Parathyroid adenoma (tissue), 2 donors: ENCODE data around the gene CLDN3.

Experiments used
- H2AFZ ChIP-seq: fragments of 300-600 bp; sonication (generic); one replicate; pipeline ENCODE4 v1.7.0; 2017; ENCODE audit warnings: antibody characterized with exemption, mild to moderate bottlenecking
- H3K27ac ChIP-seq: fragments of 300-600 bp; sonication (generic); one replicate; pipeline ENCODE4 v1.7.0; 2017
- H3K27me3 ChIP-seq: fragments of 300-600 bp; sonication (generic); one replicate; pipeline ENCODE4 v1.7.0; 2017; ENCODE audit warnings: low read length; ENCODE audit not compliant: control insufficient read depth, insufficient read depth
- H3K36me3 ChIP-seq: fragments of 300-600 bp; sonication (generic); one replicate; pipeline ENCODE4 v1.7.0; 2017; ENCODE audit warnings: low read length; ENCODE audit not compliant: control insufficient read depth, insufficient read depth
- H3K4me1 ChIP-seq: fragments of 300-600 bp; sonication (generic); one replicate; pipeline ENCODE4 v1.7.0; 2017; ENCODE audit warnings: control low read depth
- H3K4me2 ChIP-seq: fragments of 300-600 bp; sonication (generic); one replicate; pipeline ENCODE4 v1.7.0; 2017; ENCODE audit warnings: low read length
- H3K4me3 ChIP-seq: fragments of 300-600 bp; sonication (generic); one replicate; pipeline ENCODE4 v1.7.0; 2017; ENCODE audit warnings: low read depth, low read length
- H3K79me2 ChIP-seq: fragments of 300-600 bp; sonication (generic); one replicate; pipeline ENCODE4 v1.7.0; 2017; ENCODE audit warnings: control low read depth
- H3K9ac ChIP-seq: fragments of 300-600 bp; sonication (generic); one replicate; pipeline ENCODE4 v1.7.0; 2017; ENCODE audit warnings: mild to moderate bottlenecking
- H3K9me3 ChIP-seq: fragments of 300-600 bp; sonication (generic); one replicate; pipeline ENCODE4 v1.7.0; 2017; ENCODE audit warnings: low read length; ENCODE audit not compliant: control insufficient read depth
- TF ChIP-seq, protein P1 (sequence below): fragments of 300-600 bp; sonication (generic); IDR thresholded peaks from one replicate; pipeline ENCODE4 v1.7.0; 2017; ENCODE audit warnings: antibody characterized with exemption, mild to moderate bottlenecking
- donor health status: primary hyperparathyroidism.

Gene CLDN3

DNA sequence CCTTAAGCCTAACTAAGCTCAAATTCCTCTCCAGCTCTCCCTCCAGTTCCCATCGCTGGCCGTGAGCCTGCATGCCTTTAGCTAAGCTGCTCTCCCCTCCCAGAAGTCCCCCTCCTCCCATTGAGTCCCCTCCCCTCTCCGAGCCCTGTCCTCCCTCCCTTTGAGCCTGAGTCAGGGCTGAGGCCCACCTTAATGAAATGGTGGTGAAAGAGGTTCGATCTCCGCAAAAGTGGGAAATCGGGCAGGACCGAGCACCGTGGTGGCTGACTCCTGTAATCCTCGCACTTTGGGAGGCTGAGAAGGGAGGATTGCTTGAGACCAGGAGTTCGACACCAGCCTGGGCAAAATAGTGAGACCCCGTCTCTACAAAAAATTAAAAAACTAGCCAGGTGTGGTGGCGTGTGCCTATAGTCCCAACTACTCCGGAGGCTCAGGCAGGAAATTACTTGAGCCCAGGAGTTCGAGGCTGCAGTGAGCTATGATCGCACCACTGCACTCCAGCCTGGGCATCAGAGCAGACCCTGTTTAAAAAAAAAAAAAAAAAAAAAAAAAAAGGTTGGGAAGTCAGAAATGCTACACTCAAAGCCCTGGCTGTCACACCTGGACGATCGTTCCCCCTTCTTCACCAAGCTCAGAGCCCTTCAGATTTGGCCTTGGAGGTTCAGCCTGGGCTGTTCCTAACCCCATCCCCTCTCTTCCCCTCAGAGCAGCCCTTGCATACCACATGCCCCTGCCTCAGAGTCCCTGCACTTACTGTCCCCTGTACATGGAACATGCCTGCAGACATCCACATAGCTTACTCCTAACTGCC lies 995 bp upstream of the CLDN3 start:
- Histone ChIP-seq H3K4me2 (peak overlapping the region; percentile 91), H3K27ac (no peak overlapping the region), H2AFZ (peak overlapping the region; percentile 83), H3K36me3 (no peaks in the 10 kb centered on the region), H3K79me2 (no peaks in the 10 kb centered on the region), H3K9ac (no peak overlapping the region), H3K4me1 (no peaks in the 10 kb centered on the region), H3K4me3 (peak overlapping the region; percentile 74), H3K27me3 (no peaks in the 10 kb centered on the region), H3K9me3 (no peaks in the 10 kb centered on the region)
- TF ChIP-seq, protein P1, sequence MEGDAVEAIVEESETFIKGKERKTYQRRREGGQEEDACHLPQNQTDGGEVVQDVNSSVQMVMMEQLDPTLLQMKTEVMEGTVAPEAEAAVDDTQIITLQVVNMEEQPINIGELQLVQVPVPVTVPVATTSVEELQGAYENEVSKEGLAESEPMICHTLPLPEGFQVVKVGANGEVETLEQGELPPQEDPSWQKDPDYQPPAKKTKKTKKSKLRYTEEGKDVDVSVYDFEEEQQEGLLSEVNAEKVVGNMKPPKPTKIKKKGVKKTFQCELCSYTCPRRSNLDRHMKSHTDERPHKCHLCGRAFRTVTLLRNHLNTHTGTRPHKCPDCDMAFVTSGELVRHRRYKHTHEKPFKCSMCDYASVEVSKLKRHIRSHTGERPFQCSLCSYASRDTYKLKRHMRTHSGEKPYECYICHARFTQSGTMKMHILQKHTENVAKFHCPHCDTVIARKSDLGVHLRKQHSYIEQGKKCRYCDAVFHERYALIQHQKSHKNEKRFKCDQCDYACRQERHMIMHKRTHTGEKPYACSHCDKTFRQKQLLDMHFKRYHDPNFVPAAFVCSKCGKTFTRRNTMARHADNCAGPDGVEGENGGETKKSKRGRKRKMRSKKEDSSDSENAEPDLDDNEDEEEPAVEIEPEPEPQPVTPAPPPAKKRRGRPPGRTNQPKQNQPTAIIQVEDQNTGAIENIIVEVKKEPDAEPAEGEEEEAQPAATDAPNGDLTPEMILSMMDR = no peak

DNA sequence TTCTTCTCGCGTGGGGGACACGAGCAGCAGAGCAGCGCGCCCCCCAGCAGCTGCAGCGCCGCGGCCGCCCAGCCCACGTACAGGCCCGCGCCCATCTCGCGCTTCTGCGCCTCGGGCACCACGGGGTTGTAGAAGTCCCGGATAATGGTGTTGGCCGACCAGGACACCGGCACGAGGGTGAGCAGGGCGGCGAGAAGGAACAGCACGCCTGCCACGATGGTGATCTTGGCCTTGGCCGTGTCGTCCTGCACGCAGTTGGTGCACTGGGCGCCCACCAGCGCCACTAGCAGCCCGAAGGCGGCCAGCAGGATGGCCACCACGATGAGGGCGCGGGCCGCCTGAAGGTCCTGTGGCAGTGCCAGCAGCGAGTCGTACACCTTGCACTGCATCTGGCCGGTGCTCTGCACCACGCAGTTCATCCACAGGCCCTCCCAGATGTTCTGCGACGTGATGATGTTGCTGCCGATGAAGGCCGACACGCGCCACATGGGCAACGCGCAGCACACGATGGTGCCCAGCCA lies 529 bp downstream of the CLDN3 start:
- H3K9ac ChIP-seq = no peak overlapping the region
- no peak overlapping the region for H3K27ac ChIP-seq
- peak overlapping the region; percentile 74 for H3K4me3 ChIP-seq

DNA sequence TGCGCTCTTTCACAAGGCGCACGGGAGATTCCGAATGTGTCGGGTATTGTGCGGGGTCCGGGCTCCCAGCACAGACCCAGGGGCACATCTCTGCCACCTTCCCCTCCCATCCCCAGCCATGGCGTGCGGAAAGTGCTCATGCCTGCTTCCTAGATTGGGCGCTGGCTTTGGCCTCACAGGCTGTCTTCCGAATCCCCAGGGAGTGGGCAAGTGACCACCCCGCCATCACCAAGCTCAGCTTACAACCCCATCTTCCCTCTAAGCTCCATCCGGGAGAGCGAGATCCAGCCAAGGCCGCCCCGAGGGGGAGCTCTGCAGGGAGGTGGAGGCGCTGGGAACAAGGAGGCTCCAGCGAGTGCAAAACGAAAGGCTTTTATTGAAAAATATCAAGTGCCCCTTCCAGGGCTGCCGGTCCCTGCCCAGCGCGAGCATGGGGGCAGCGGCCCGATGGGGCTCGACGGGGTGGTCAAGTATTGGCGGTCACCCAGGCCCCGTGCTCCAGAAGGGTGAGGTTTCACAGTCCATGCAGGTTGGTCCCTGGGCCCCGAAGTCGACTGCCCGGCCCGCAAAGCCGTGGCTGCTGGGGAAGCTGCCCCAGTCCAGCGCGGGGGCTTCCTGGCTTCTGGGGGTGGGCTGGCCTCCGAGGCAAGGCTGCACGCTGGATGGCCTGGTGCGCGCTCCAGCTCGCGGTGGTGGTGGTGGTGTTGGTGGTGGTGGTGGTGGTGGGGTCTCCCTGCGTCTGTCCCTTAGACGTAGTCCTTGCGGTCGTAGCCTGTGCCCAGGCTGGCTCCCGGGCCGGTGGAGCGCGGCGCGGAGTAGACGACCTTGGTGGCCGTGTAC lies 1.2 kb downstream of the CLDN3 start:
- H3K9ac ChIP-seq = no peak overlapping the region
- H2AFZ ChIP-seq = no peak overlapping the region
- no peak overlapping the region for H3K27ac ChIP-seq

More for the DNA sequence above, 529 bp downstream of the CLDN3 start:
- H3K4me1 ChIP-seq = no peaks in the 10 kb centered on the region
- TF ChIP-seq, protein P1 = no peak
- peak overlapping the region; percentile 91 for H3K4me2 ChIP-seq
- no peaks in the 10 kb centered on the region for H3K79me2 ChIP-seq
- no peaks in the 10 kb centered on the region for H3K27me3 ChIP-seq
- peak overlapping the region; percentile 83 for H2AFZ ChIP-seq
- no peaks in the 10 kb centered on the region for H3K9me3 ChIP-seq
- H3K36me3 ChIP-seq = no peaks in the 10 kb centered on the region

GRCh38 chr7:73766556-73767229 lies 3.4 kb downstream of the CLDN3 start:
- Histone ChIP-seq H3K27me3 (no peaks in the 10 kb centered on the region), H3K9me3 (no peaks in the 10 kb centered on the region), H2AFZ (no peak overlapping the region), H3K4me2 (no peak overlapping the region), H3K9ac (no peak overlapping the region), H3K4me1 (no peaks in the 10 kb centered on the region), H3K4me3 (no peak overlapping the region), H3K36me3 (no peaks in the 10 kb centered on the region), H3K27ac (no peak overlapping the region), H3K79me2 (no peaks in the 10 kb centered on the region)
- TF ChIP-seq, protein P1 = no peak

More for the DNA sequence above, 1.2 kb downstream of the CLDN3 start:
- TF ChIP-seq, protein P1 = no peak
- Histone ChIP-seq H3K27me3 (no peaks in the 10 kb centered on the region), H3K4me2 (no peak overlapping the region), H3K4me3 (no peak overlapping the region), H3K36me3 (no peaks in the 10 kb centered on the region), H3K79me2 (no peaks in the 10 kb centered on the region), H3K9me3 (no peaks in the 10 kb centered on the region), H3K4me1 (no peaks in the 10 kb centered on the region)
